Naive thymus-derived CD8-positive, alpha-beta T cell (primary cell): Measurements from ENCODE around the gene PPM1H. TPM values are rescaled to one million over a fixed set of nuclear protein-coding genes. Genes with fewer than 3 reads are reported as not detected.

ENCODE experiments used
- ATAC-seq, 2 donors: fragments of 150-1000 bp; cut with Tn5 transposase in 1 of 2; sonication (Bioruptor Pico), chemical (Tn5 transposase) in 1 of 2; 1 replicate in 1 of 2; 2 replicates in 1 of 2; pipeline ENCODE4 v1.10.0; 2021; ENCODE audit warnings: mild to moderate bottlenecking in 2 of 2, moderate library complexity in 2 of 2
- POLR2A ChIA-PET: fragments of 350-600 bp; sonication (Branson Sonifier 250); formaldehyde crosslinking; loops from one replicate; lab custom pipeline; 2021; ENCODE audit warnings: antibody characterized with exemption; lab: Charles Lee
- DNase-seq, 10 donors: peaks; one replicate each; pipeline versions ENCODE4 v3.0.0 to v3.0.0-alpha.2; 2020 to 2022
- H3K27ac Mint-ChIP-seq, 10 donors: one replicate each; pipeline ENCODE4 v1.8.0; 2020 to 2022; ENCODE audit warnings: mild to moderate bottlenecking in 10 of 10, mixed read lengths in 10 of 10, moderate library complexity in 4 of 10, inconsistent platforms in 1 of 10
- H3K27me3 Mint-ChIP-seq, 5 donors: one replicate each; pipeline ENCODE4 v1.8.0; 2021 to 2022; ENCODE audit warnings: mixed read lengths in 5 of 5
- H3K36me3 Mint-ChIP-seq, 3 donors: one replicate each; pipeline ENCODE4 v1.8.0; 2020 to 2022; ENCODE audit warnings: mixed read lengths in 3 of 3, mild to moderate bottlenecking in 2 of 3, inconsistent platforms in 1 of 3
- H3K4me1 Mint-ChIP-seq, 4 donors: one replicate each; pipeline ENCODE4 v1.8.0; 2021 to 2022; ENCODE audit warnings: mixed read lengths in 4 of 4
- H3K4me3 Mint-ChIP-seq, 10 donors: one replicate each; pipeline ENCODE4 v1.8.0; 2020 to 2022; ENCODE audit warnings: mild to moderate bottlenecking in 10 of 10, mixed read lengths in 10 of 10, moderate library complexity in 6 of 10, inconsistent platforms in 1 of 10
- H3K9me3 Mint-ChIP-seq, 9 donors: one replicate each; pipeline ENCODE4 v1.8.0; 2020 to 2022; ENCODE audit warnings: mixed read lengths in 9 of 9, mild to moderate bottlenecking in 3 of 9, inconsistent platforms in 1 of 9, moderate library complexity in 1 of 9
- polyA plus RNA-seq, 3 donors: library from polyadenylated mRNA; unstranded; fragments of 300-500 nt; fragmentation: Illumina TruSeq; gene quantifications; one replicate each; pipeline ENCODE4 v1.2.3, GENCODE V29; 2021
- total RNA-seq, 8 experiments: library from RNA in 2 of 8; stranded (reverse) in 2 of 8; gene quantifications; one replicate each; pipeline ENCODE4 v1.2.3 and lab custom pipeline; 2021 to 2026

Gene PPM1H
- total and polyA plus RNA-seq, 5 experiments from 2014 or later = not detected

DNA sequence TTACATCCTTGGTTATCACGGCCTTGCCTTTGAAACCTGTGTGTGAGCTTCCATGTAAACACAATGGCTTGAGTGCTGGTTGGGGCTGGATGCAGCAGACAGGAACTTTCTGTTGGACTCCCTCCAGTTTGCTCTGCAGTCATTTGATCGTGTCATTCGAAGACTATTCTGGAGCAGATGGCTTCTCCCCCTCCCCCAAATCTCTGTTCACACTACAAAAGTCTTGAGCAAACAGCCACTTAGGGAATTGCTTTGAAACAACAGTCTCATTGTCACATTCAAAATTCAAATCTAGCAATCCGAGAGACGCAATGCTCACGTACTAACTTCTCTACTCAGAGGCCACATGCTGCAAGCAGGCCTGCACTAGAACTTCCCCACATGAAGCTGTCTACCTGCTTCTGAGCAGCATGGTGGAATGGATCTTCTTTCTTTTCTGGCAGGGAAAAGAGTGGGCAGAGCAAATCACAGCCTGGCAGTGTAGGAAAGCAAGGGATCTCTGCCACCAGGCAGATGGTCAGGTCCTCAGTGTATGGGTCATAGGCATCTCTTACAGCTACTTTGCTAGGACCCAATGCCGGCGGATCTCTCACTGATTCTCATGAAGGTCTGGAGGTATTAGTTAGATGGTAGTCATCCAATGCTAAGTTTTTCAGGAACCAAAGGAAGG is 214.2 kb downstream of the PPM1H start:
- Mint-ChIP-seq H3K36me3 (no peaks in the 10 kb centered on the region), H3K27ac (no peak overlapping the region), H3K27me3 (no peaks in the 10 kb centered on the region), H3K4me3 (no peak overlapping the region), H3K9me3 (no peaks in the 10 kb centered on the region), H3K4me1 (no peaks in the 10 kb centered on the region)
- DNase-seq (no peak), ATAC-seq (no peak)
- POLR2A ChIA-PET = no interaction called here

DNA sequence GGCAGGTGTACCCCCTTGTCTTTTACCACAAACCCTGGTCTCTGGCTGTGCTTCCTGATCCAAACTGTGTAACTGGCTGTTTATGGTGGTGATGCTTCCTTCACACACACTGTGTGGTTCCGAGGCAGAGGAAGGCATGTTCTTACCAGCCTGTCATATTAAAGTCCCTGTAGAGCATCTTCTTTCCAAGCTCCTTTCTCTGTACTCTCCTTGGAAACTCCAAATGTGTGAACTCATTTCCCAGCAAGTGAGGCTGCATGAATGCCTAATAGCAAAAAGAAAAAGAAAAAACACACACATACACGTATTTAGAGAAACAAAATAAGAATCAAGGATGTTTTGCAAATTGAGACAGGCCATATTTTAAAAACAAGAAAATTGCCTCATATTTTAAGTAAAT is 214.9 kb downstream of the PPM1H start:
- no peaks in the 10 kb centered on the region for H3K9me3 Mint-ChIP-seq
- H3K27ac Mint-ChIP-seq = no peak overlapping the region
- H3K27me3 Mint-ChIP-seq = no peaks in the 10 kb centered on the region
- DNase-seq (no peak), ATAC-seq (no peak)
- POLR2A ChIA-PET = no interaction called here
- no peaks in the 10 kb centered on the region for H3K36me3 Mint-ChIP-seq
- H3K4me1 Mint-ChIP-seq = no peaks in the 10 kb centered on the region
- H3K4me3 Mint-ChIP-seq = no peak overlapping the region

GRCh38 chr12:62718762-62719426 is 216.1 kb downstream of the PPM1H start:
- H3K9me3 Mint-ChIP-seq = no peaks in the 10 kb centered on the region
- POLR2A ChIA-PET = no interaction called here
- no peak for DNase-seq
- no peaks in the 10 kb centered on the region for H3K36me3 Mint-ChIP-seq
- H3K27me3 Mint-ChIP-seq = no peaks in the 10 kb centered on the region
- H3K27ac Mint-ChIP-seq = no peak overlapping the region
- H3K4me1 Mint-ChIP-seq = no peaks in the 10 kb centered on the region
- ATAC-seq = no peak
- no peak overlapping the region for H3K4me3 Mint-ChIP-seq

DNA sequence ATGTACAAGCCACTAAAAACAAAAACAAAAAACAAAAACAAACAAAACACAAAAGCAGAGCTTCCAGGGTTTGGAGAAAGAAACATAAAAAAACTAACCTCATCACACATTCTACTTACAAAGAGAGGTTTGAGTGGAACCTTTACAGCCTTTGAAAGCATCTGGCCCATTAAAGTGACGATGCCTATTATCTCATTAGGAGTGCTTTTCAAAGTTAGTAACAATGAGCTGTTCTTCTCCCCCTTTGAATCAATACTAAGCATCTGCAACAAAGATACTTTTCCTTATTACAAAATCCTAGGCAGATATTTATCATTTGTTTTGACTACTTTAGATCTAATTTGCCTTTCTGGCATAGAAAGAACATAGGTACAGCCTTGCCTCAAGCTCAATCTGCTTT is 217.3 kb downstream of the PPM1H start:
- no peaks in the 10 kb centered on the region for H3K36me3 Mint-ChIP-seq
- no peaks in the 10 kb centered on the region for H3K27me3 Mint-ChIP-seq
- no peaks in the 10 kb centered on the region for H3K9me3 Mint-ChIP-seq
- no peak for DNase-seq
- ATAC-seq = no peak
- H3K4me1 Mint-ChIP-seq = no peaks in the 10 kb centered on the region
- POLR2A ChIA-PET = no interaction called here
- H3K4me3 Mint-ChIP-seq = no peak overlapping the region
- no peak overlapping the region for H3K27ac Mint-ChIP-seq

GRCh38 chr12:62716866-62717525 is 218.0 kb downstream of the PPM1H start:
- Mint-ChIP-seq H3K4me1 (no peaks in the 10 kb centered on the region), H3K4me3 (no peak overlapping the region), H3K27me3 (no peaks in the 10 kb centered on the region), H3K9me3 (no peaks in the 10 kb centered on the region), H3K27ac (no peak overlapping the region), H3K36me3 (no peaks in the 10 kb centered on the region)
- POLR2A ChIA-PET = no interaction called here
- ATAC-seq = no peak
- DNase-seq = no peak

DNA sequence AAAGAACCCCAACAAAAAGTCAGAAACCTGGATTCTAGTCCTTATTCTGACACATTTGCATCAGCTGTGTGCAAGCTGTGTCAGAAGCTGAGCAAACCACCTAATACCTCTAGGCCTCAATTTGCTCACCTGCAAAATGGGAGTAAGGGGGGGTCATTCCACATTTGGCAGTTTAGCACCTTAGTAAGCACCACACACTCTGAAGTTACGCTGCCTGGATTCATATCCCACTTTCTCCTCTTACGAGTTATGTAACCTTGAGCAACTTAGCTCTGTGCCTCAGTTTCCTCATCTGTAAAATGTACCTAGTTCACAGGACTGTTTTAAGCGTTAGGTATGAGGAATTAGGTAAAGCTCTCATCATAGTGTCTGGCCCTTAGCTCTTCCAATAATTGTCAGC is 218.9 kb downstream of the PPM1H start:
- ATAC-seq = no peak
- no peaks in the 10 kb centered on the region for H3K9me3 Mint-ChIP-seq
- no peaks in the 10 kb centered on the region for H3K27me3 Mint-ChIP-seq
- no peak overlapping the region for H3K27ac Mint-ChIP-seq
- no peaks in the 10 kb centered on the region for H3K4me1 Mint-ChIP-seq
- H3K36me3 Mint-ChIP-seq = no peaks in the 10 kb centered on the region
- POLR2A ChIA-PET = no interaction called here
- H3K4me3 Mint-ChIP-seq = no peak overlapping the region
- DNase-seq = no peak

DNA sequence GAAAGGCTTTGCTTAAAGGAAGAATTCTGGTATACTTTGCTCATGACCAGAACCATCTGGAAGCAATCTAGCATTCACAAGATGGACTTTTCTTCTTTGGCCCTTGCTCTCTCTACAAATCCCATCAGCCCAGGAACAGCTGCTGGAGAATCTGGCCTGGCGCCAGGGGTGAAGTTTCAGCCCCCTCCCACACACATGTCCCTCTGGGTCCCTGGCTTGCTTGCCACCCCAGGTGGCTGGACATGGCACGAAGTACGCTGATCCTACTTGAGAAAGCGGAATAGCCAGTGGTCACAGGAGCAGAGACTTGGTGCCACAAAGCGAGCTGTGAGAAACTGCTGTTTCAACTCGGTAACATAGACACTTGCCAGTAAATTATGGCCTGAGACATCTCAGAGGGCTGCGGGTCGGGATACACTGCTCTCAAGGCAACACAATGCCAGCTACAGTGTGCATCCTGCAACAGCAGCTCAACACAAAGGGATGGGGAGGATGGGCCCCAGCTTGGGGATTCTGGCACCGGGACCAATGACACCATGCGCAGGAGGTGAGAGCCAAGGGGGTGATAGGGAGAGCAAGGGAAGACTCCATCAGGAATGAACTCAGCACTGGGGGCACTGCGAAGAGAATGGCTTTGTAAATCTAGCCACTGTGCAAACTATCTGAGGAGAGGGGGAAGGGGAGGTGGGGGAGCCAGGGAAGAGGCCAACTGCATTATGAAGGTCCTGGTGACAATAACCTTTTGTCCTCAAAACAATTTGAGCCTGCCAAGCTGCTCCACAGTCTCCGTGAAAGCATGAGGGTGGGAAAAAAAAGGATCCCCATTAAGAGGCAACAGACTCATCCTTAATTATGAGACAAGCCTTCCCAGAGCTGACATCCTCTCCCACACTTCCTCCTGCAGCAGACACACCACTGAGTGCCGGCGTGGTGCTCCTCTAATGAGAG is 219.9 kb downstream of the PPM1H start:
- Mint-ChIP-seq H3K4me1 (no peaks in the 10 kb centered on the region), H3K27ac (no peak overlapping the region)

GRCh38 chr12:62714181-62714773 is 220.7 kb downstream of the PPM1H start:
- Mint-ChIP-seq H3K27ac (no peak overlapping the region), H3K4me1 (no peaks in the 10 kb centered on the region), H3K27me3 (peaks cover 0 to 3% (median 0%) of the 10 kb centered on the region in 5 donors), H3K9me3 (no peaks in the 10 kb centered on the region), H3K36me3 (no peaks in the 10 kb centered on the region), H3K4me3 (no peak overlapping the region)
- no peak for DNase-seq
- POLR2A ChIA-PET = no interaction called here
- no peak for ATAC-seq

More for the DNA sequence above, 219.9 kb downstream of the PPM1H start:
- ATAC-seq = no peak
- H3K4me3 Mint-ChIP-seq = no peak overlapping the region
- no peak for DNase-seq
- no peaks in the 10 kb centered on the region for H3K36me3 Mint-ChIP-seq
- POLR2A ChIA-PET = no interaction called here
- no peaks in the 10 kb centered on the region for H3K27me3 Mint-ChIP-seq
- H3K9me3 Mint-ChIP-seq = no peaks in the 10 kb centered on the region

GRCh38 chr12:62713723-62714122 is 221.2 kb downstream of the PPM1H start:
- ATAC-seq (no peak), DNase-seq (no peak)
- Mint-ChIP-seq H3K36me3 (no peaks in the 10 kb centered on the region), H3K27ac (no peak overlapping the region), H3K9me3 (no peaks in the 10 kb centered on the region), H3K4me3 (no peak overlapping the region), H3K27me3 (peaks cover 0 to 4% (median 0%) of the 10 kb centered on the region in 5 donors), H3K4me1 (no peaks in the 10 kb centered on the region)
- POLR2A ChIA-PET = no interaction called here

GRCh38 chr12:62712681-62713573 is 222.0 kb downstream of the PPM1H start:
- H3K27ac Mint-ChIP-seq = no peak overlapping the region
- POLR2A ChIA-PET = no interaction called here
- no peaks in the 10 kb centered on the region for H3K36me3 Mint-ChIP-seq
- H3K4me1 Mint-ChIP-seq = no peaks in the 10 kb centered on the region
- no peak for ATAC-seq
- H3K27me3 Mint-ChIP-seq = peaks cover 0 to 4% (median 0%) of the 10 kb centered on the region in 5 donors
- H3K4me3 Mint-ChIP-seq = no peak overlapping the region
- DNase-seq = no peak
- no peaks in the 10 kb centered on the region for H3K9me3 Mint-ChIP-seq

DNA sequence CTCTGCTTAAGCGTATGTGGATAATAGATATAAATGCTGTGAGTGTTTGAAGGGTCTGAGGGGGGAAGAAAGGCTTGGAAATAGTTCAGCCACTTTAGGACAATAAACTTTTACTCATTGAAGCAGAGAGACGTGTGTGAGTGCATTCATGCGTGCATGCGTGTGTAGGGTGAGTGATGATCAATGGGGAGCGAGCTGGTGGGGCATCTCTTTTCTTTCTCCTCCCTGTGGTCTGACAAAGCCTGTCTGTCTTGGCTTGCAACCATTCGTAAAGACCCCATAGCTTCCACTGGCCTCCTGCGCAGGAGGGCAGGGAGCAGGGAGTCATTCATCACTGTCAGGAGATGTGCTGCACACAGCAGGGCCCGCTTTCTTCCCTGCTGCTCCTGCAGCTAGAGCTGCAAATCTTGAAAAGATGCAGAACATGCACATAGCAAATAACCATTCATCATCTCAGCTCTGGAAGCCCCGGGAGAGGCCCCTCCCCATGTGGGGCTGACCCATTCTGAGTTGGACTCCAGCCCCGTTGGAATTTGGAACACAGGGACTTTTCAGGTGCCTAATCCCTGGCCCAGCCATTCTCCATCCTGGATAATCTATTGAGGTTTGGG is 223.2 kb downstream of the PPM1H start:
- Mint-ChIP-seq H3K4me1 (no peaks in the 10 kb centered on the region), H3K27ac (no peak overlapping the region), H3K9me3 (no peaks in the 10 kb centered on the region), H3K36me3 (no peaks in the 10 kb centered on the region), H3K27me3 (peaks cover 0 to 4% (median 0%) of the 10 kb centered on the region in 5 donors), H3K4me3 (no peak overlapping the region)
- ATAC-seq (no peak), DNase-seq (no peak)
- POLR2A ChIA-PET = no interaction called here
